NCI-H1694 (cell line): ENCODE results near the gene LCE3B.

Source experiments
- DNase-seq: peaks from one replicate; lab custom pipeline; 2025; lab: John Stamatoyannopoulos, UW

LCE3B gene

DNA sequence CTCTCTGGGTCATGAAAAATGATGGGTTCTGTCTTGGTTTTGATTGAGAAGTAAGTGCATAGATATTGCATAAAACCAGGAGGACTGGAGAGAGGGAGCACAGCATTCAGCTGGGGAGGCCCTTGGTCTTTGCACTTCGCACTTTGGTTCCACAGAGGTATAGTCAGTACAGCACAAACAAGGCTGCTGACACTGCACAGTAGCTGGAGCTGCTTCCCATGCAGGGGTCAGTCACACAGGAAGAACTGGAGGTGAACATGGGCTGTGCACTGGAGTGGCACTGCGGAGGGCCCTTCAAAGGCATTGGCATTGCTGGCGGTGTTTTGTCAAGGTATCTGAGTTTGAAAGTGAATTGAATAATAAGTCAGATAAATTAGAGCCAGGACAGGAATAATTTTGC is 45.0 kb downstream of the LCE3B start:
- no peak for DNase-seq

DNA sequence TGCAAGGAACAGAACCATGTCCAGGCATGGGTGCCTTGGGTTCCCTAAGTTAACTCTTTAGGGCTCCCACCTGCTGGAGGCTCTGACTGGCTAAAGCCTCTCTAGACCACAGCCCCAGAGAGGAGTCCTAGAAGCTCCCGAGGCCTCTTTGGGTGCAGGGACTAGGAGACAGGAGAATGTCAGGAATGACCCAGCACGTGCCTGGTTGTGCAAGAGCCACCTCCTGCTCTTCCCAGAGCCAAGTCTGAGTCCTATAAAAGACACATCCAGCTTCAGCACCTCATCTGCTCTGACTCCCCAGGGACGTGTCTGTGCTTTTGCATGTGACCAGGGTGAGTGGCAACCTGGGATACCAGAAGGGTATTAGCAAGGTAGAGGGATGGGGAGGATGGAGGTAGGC is 49.5 kb downstream of the LCE3B start, which contains the start of gene LCE2D:
TSS of gene LCE2D (plus strand) at position 283 of the 400 bp plus-strand sequence. CDS start 726 bp downstream, outside the sequence.
- no peak for DNase-seq
